DOHH2 (cell line): Measurements from ENCODE around the gene LLGL1.
A peak's percentile ranks its signal among the peaks of the same experiment; 100 is the strongest.

ENCODE experiments used
- H3F3A ChIP-seq: fragments of 200-600 bp; sonication (generic), shearing (Covaris generic); 2 replicates; pipeline ENCODE4 v1.6.0; 2016; ENCODE audit warnings: antibody characterized with exemption, mild to moderate bottlenecking; ENCODE audit not compliant: control insufficient read depth, insufficient read depth
- H3K27ac ChIP-seq: fragments of 200-600 bp; sonication (generic); 2 replicates; pipeline ENCODE4 v1.5.1; 2014; ENCODE audit warnings: low read depth, mild to moderate bottlenecking, low read length, moderate library complexity
- H3K27me3 ChIP-seq: fragments of 200-600 bp; sonication (generic); 2 replicates; pipeline ENCODE4 v1.6.1; 2014; ENCODE audit warnings: mild to moderate bottlenecking, low read length, mixed read lengths; ENCODE audit not compliant: control insufficient read depth
- H3K36me3 ChIP-seq: fragments of 200-600 bp; sonication (generic); 2 replicates; pipeline ENCODE4 v1.6.1; 2014; ENCODE audit warnings: mild to moderate bottlenecking, low read length, moderate library complexity, mixed read lengths; ENCODE audit not compliant: control insufficient read depth
- H3K4me1 ChIP-seq: fragments of 200-600 bp; sonication (generic); 2 replicates; pipeline ENCODE4 v1.6.1; 2014; ENCODE audit warnings: mild to moderate bottlenecking, low read length, mixed read lengths; ENCODE audit not compliant: control insufficient read depth
- H3K4me2 ChIP-seq: fragments of 200-600 bp; sonication (generic); 2 replicates; pipeline ENCODE4 v1.6.0; 2014; ENCODE audit warnings: mild to moderate bottlenecking, low read length, moderate library complexity
- H3K4me3 ChIP-seq: fragments of 200-600 bp; sonication (generic); 2 replicates; pipeline ENCODE4 v1.5.1; 2014; ENCODE audit warnings: mild to moderate bottlenecking, low read length, mixed read lengths
- H3K79me2 ChIP-seq: fragments of 200-600 bp; sonication (generic); 2 replicates; pipeline ENCODE4 v1.6.1; 2014; ENCODE audit warnings: mild to moderate bottlenecking, low read length, mixed read lengths; ENCODE audit not compliant: control insufficient read depth
- H3K9me2 ChIP-seq: fragments of 200-600 bp; sonication (generic); replicated peaks from 2 replicates; pipeline ENCODE4 v1.6.1; 2014; ENCODE audit warnings: mild to moderate bottlenecking, low read length, mixed read lengths; ENCODE audit not compliant: control insufficient read depth
- H3K9me3 ChIP-seq: fragments of 200-600 bp; sonication (generic); 2 replicates; pipeline ENCODE4 v1.6.1; 2014; ENCODE audit warnings: antibody characterized with exemption, low read length, mixed read lengths; ENCODE audit not compliant: control insufficient read depth, insufficient read depth
- H4K20me1 ChIP-seq: fragments of 200-600 bp; sonication (generic); 2 replicates; pipeline ENCODE4 v1.6.0; 2014; ENCODE audit warnings: low read depth, mild to moderate bottlenecking, antibody characterized with exemption, low read length, moderate library complexity; ENCODE audit not compliant: control insufficient read depth, insufficient read depth
- CTCF ChIP-seq: fragments of 200-600 bp; sonication (generic); IDR thresholded peaks from one replicate; pipeline ENCODE4 v1.5.1; 2014; ENCODE audit warnings: antibody characterized with exemption, mild to moderate bottlenecking, low read depth, low read length; ENCODE audit not compliant: poor library complexity, severe bottlenecking
- EZH2phosphoT487 ChIP-seq: fragments of 200-600 bp; sonication (generic); IDR thresholded peaks from 2 replicates; pipeline ENCODE4 v1.6.1; 2017; ENCODE audit warnings: borderline replicate concordance, mild to moderate bottlenecking, antibody characterized with exemption, low read length, moderate library complexity, mixed read lengths

Gene LLGL1

GRCh38 chr17:18225121-18225641 lies at the start of gene LLGL1:
TSS of gene LLGL1 (plus strand) at chr17:18225635. CDS start at chr17:18225683, 48 bp downstream.
- TF ChIP-seq CTCF (no peak), EZH2phosphoT487 (no peak)
- H3K9me3 ChIP-seq, result no peaks in the 10 kb centered on the region
- H3K79me2 ChIP-seq, result peaks cover 8% of the 10 kb centered on the region
- H3F3A ChIP-seq, result no peaks in the 10 kb centered on the region
- H3K9me2 ChIP-seq, result no peaks in the 10 kb centered on the region
- peak within 1 kb of the TSS; percentile 77 for H3K4me2 ChIP-seq
- H3K4me3 ChIP-seq, result peak within 1 kb of the TSS; percentile 80
- H3K4me1 ChIP-seq, result peaks cover 14% of the 10 kb centered on the region
- no peaks in the 10 kb centered on the region for H3K36me3 ChIP-seq
- no peaks in the 10 kb centered on the region for H4K20me1 ChIP-seq
- H3K27me3 ChIP-seq, result no peaks in the 10 kb centered on the region
- H3K27ac ChIP-seq, result no peak within 1 kb of the TSS

GRCh38 chr17:18176176-18176575 lies 49.3 kb upstream of the LLGL1 start:
- H3K79me2 ChIP-seq, result no peaks in the 10 kb centered on the region
- no peaks in the 10 kb centered on the region for H4K20me1 ChIP-seq
- H3K4me2 ChIP-seq, result peak overlapping the region; percentile 16; the same call in 1 of the 2 replicates
- H3K9me2 ChIP-seq, result no peaks in the 10 kb centered on the region
- H3K27me3 ChIP-seq, result no peaks in the 10 kb centered on the region
- no peaks in the 10 kb centered on the region for H3K9me3 ChIP-seq
- H3K36me3 ChIP-seq, result no peaks in the 10 kb centered on the region
- TF ChIP-seq EZH2phosphoT487 (no peak), CTCF (no peak)
- H3K4me1 ChIP-seq, result peaks cover 10% of the 10 kb centered on the region
- no peak overlapping the region for H3K4me3 ChIP-seq
- no peak overlapping the region for H3K27ac ChIP-seq
- H3F3A ChIP-seq, result no peaks in the 10 kb centered on the region

GRCh38 chr17:18177133-18177532 lies 48.3 kb upstream of the LLGL1 start:
- no peak for TF ChIP-seq CTCF
- TF ChIP-seq EZH2phosphoT487, result no peak
- no peak overlapping the region for H3K4me3 ChIP-seq
- H3K27ac ChIP-seq, result no peak overlapping the region
- H3F3A ChIP-seq, result no peaks in the 10 kb centered on the region
- H4K20me1 ChIP-seq, result no peaks in the 10 kb centered on the region
- H3K9me3 ChIP-seq, result no peaks in the 10 kb centered on the region
- H3K36me3 ChIP-seq, result no peaks in the 10 kb centered on the region
- H3K4me1 ChIP-seq, result peaks cover 17% of the 10 kb centered on the region
- no peak overlapping the region for H3K4me2 ChIP-seq
- H3K27me3 ChIP-seq, result no peaks in the 10 kb centered on the region
- no peaks in the 10 kb centered on the region for H3K9me2 ChIP-seq
- H3K79me2 ChIP-seq, result no peaks in the 10 kb centered on the region
